NCI-H128 (cell line): ENCODE results near the gene CCDC160.

Experiments used
- DNase-seq: peaks from one replicate; lab custom pipeline; 2025; ENCODE audit not compliant: unreplicated experiment; lab: John Stamatoyannopoulos, UW

Gene CCDC160

GRCh38 chrX:134294548-134294947 lies 57.6 kb downstream of the CCDC160 start:
- no peak for DNase-seq
